Lung (tissue), 12 donors: ENCODE measurements around the gene DYNLRB2. TPM values are rescaled to one million over a fixed set of nuclear protein-coding genes. Genes with fewer than 3 reads are reported as not detected.

Source experiments
- ATAC-seq: fragments of 200-7000 bp; cut with Tn5 transposase; one replicate; pipeline ENCODE4 v1.9.1; 2020; ENCODE audit warnings: moderate number of reproducible peaks; ENCODE audit not compliant: insufficient read depth, low FRiP score
- DNase-seq, 3 donors: peaks; one replicate each; pipeline ENCODE4 v3.0.0-alpha.2; 2013 to 2017
- H3K27ac ChIP-seq, 2 donors: one replicate each; pipeline ENCODE4 v1.5.1; 2013; ENCODE audit warnings: mild to moderate bottlenecking in 2 of 2, moderate library complexity in 2 of 2, control low read depth in 1 of 2, inconsistent platforms in 1 of 2, low read depth in 1 of 2, low read length in 1 of 2
- H3K27me3 ChIP-seq, 3 donors: one replicate each; pipeline ENCODE4 v1.5.1; 2013; ENCODE audit warnings: low read length in 2 of 3; ENCODE audit not compliant: control insufficient read depth in 3 of 3, insufficient read depth in 3 of 3
- H3K36me3 ChIP-seq, 4 donors: one replicate each; pipeline ENCODE4 v1.5.1; 2013; ENCODE audit warnings: low read length in 4 of 4, mild to moderate bottlenecking in 1 of 4, moderate library complexity in 1 of 4; ENCODE audit not compliant: control insufficient read depth in 4 of 4, insufficient read depth in 4 of 4
- H3K4me1 ChIP-seq, 5 donors: one replicate each; pipeline ENCODE4 v1.5.1; 2013; ENCODE audit warnings: low read length in 5 of 5, mild to moderate bottlenecking in 2 of 5, moderate library complexity in 1 of 5; ENCODE audit not compliant: control insufficient read depth in 5 of 5, insufficient read depth in 5 of 5
- H3K4me3 ChIP-seq: one replicate; pipeline ENCODE4 v1.5.1; 2013; ENCODE audit warnings: mild to moderate bottlenecking, control low read depth, moderate library complexity
- H3K9ac ChIP-seq, 2 donors: one replicate each; pipeline ENCODE4 v1.5.1; 2013; ENCODE audit warnings: low read length in 2 of 2, control low read depth in 1 of 2; ENCODE audit not compliant: insufficient read depth in 1 of 2
- H3K9me3 ChIP-seq, 4 donors: one replicate each; pipeline ENCODE4 v1.5.1; 2013; ENCODE audit warnings: low read length in 3 of 4, mild to moderate bottlenecking in 1 of 4, moderate library complexity in 1 of 4; ENCODE audit not compliant: control insufficient read depth in 4 of 4, insufficient read depth in 3 of 4
- CTCF ChIP-seq: IDR thresholded peaks from 2 replicates; pipeline ENCODE4 v1.5.1; 2012; ENCODE audit warnings: mild to moderate bottlenecking; ENCODE audit errors: control extremely low read depth, extremely low read depth
- WGBS, 2 donors: extraction: QIAGEN DNeasy Blood & Tissue Kit; methylation state at CpG; one replicate each; pipeline ENCODE4 v1.1.7; 2013; 5-methylcytosine and 5-hydroxymethylcytosine counted together
- polyA plus RNA-seq, 2 donors: library from polyadenylated mRNA; stranded (reverse); fragments of 200-250 nt; gene quantifications; one replicate each; pipeline ENCODE4 v1.2.1, GENCODE V29; 2013
- total RNA-seq, 2 donors: library from RNA; depleted of rRNA in 1 of 2; stranded (reverse); fragments of >200 nt in 1 of 2; gene quantifications; one replicate each; pipeline ENCODE4 v1.2.1, GENCODE V29; 2014 to 2021
- donor health status: control.
- donor health status: control.
- donor health status: Bipolar disorder and iron deficiency.
- donor health status: healthy.
- donor health status: DM: yes; HTN: yes; CAD: no.

Gene DYNLRB2
- total and polyA plus RNA-seq, 4 donors = 15.8 to 20.9 (median 17.6) TPM

GRCh38 chr16:80511824-80512592 lies 28.8 kb upstream of the DYNLRB2 start:
- no peak for DNase-seq
- Histone ChIP-seq H3K27me3 (no peaks in the 10 kb centered on the region), H3K4me1 (peaks cover 0 to 5% (median 4%) of the 10 kb centered on the region in 5 donors), H3K4me3 (no peak overlapping the region), H3K9ac (no peak overlapping the region), H3K27ac (no peak overlapping the region), H3K36me3 (no peaks in the 10 kb centered on the region), H3K9me3 (peaks cover 0 to 2% (median 0%) of the 10 kb centered on the region in 4 donors)
- no peak for TF ChIP-seq CTCF
- 92 to 93% methylated on average over 9 of the region's 9 CpGs for WGBS, 2 donors
- ATAC-seq = no peak

- H3K27ac ChIP-seq = no peak overlapping the region
- H3K27me3 ChIP-seq = no peaks in the 10 kb centered on the region
- H3K9me3 ChIP-seq = peaks cover 0 to 2% (median 0%) of the 10 kb centered on the region in 4 donors
- no peak for DNase-seq
- TF ChIP-seq CTCF = no peak
- H3K36me3 ChIP-seq = no peaks in the 10 kb centered on the region
- no peak overlapping the region for H3K9ac ChIP-seq
- WGBS, 2 donors = 83 to 91% methylated on average over 1 of the region's 1 CpG
- H3K4me1 ChIP-seq = peaks cover 0 to 5% (median 4%) of the 10 kb centered on the region in 5 donors
- ATAC-seq = no peak
- no peak overlapping the region for H3K4me3 ChIP-seq
Observed at GRCh38 chr16:80512593-80512853, 28.3 kb upstream of the DYNLRB2 start.

- 93 to 99% methylated on average over 5 of the region's 5 CpGs for WGBS, 2 donors
- no peaks in the 10 kb centered on the region for H3K27me3 ChIP-seq
- no peak for ATAC-seq
- peaks cover 0 to 5% (median 4%) of the 10 kb centered on the region in 5 donors for H3K4me1 ChIP-seq
- no peaks in the 10 kb centered on the region for H3K36me3 ChIP-seq
- DNase-seq = no peak
- H3K9ac ChIP-seq = no peak overlapping the region
- H3K4me3 ChIP-seq = no peak overlapping the region
- H3K27ac ChIP-seq = no peak overlapping the region
- H3K9me3 ChIP-seq = peaks cover 0 to 2% (median 0%) of the 10 kb centered on the region in 4 donors
- TF ChIP-seq CTCF = no peak
Observed at GRCh38 chr16:80515374-80515773, 25.4 kb upstream of the DYNLRB2 start.

DNA sequence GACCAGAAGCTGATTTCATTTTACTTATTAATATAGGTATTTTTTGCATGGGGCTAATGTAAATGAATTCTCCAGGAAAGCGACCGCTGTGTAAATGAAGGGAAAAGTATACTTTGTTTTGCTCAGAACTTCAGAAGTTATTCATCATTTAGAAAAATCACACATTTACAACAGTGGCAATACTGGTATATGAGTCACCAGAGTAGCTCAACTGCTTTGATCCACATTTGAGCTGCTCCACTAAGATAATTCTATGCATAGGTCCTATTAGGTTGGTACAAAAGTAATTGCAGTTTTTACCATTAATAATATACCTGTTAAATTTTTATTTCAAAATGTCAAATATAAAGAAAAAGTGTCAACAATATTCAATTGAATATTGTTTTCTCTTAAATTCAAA lies 22.9 kb upstream of the DYNLRB2 start:
- no peak overlapping the region for H3K4me3 ChIP-seq
- WGBS, 2 donors = 92 to 93% methylated on average over 2 of the region's 2 CpGs
- no peak for ATAC-seq

More for the DNA sequence above, 22.9 kb upstream of the DYNLRB2 start:
- no peak for TF ChIP-seq CTCF
- Histone ChIP-seq H3K27me3 (no peaks in the 10 kb centered on the region), H3K9ac (no peak overlapping the region), H3K9me3 (peaks cover 0 to 2% (median 0%) of the 10 kb centered on the region in 4 donors), H3K36me3 (no peaks in the 10 kb centered on the region), H3K4me1 (peaks cover 0 to 5% (median 4%) of the 10 kb centered on the region in 5 donors), H3K27ac (no peak overlapping the region)
- no peak for DNase-seq
